GM12878 (cell line): ENCODE results near the gene LCMT1. TPM values are rescaled to one million over a fixed set of nuclear protein-coding genes. Genes with fewer than 3 reads are reported as not detected.

Source experiments
- ATAC-seq: fragments of 200-7000 bp; cut with Tn5 transposase; 3 replicates; pipeline ENCODE4 v1.9.1; 2020; ENCODE audit warnings: mild to moderate bottlenecking, moderate library complexity
- BruUV-seq: library from RNA; stranded (reverse); fragments of 400-500 nt; replicated peaks from 2 replicates; lab custom pipeline; 2021; lab: Mats Ljungman, UMichigan
- CTCF ChIA-PET: fragments of 300-600 bp; sonication (Branson Sonifier 250); formaldehyde crosslinking; extraction: SDS; loops from one replicate; lab custom pipeline; 2021; ENCODE audit warnings: inconsistent platforms; lab: Yijun Ruan, JAX
- POLR2A ChIA-PET: fragments of 350-600 bp; formaldehyde crosslinking; extraction: SDS; loops from one replicate; lab custom pipeline; 2021; ENCODE audit warnings: inconsistent platforms; lab: Charles Lee
- RAD21 ChIA-PET: fragments of 300-600 bp; sonication (Branson Sonifier 250); formaldehyde crosslinking; loops from one replicate; lab custom pipeline; 2023; ENCODE audit warnings: antibody characterized with exemption; ENCODE audit not compliant: unreplicated experiment; lab: Charles Lee
- SMC1A ChIA-PET: fragments of 300-600 bp; sonication (Branson Sonifier 250); formaldehyde crosslinking; loops from one replicate; lab custom pipeline; 2023; ENCODE audit not compliant: unreplicated experiment, uncharacterized antibody; lab: Charles Lee
- DNase-seq: peaks from one replicate; pipeline ENCODE4 v3.0.0-alpha.2; 2011; ENCODE audit warnings: low read depth, low spot score
- FAIRE-seq: peaks from 3 replicates; lab custom pipeline; 2011; peaks lifted over from hg19 to GRCh38; lab: Jason Lieb, UNC
- H2AFZ ChIP-seq: 2 replicates; pipeline ENCODE4 v1.6.0; 2011; ENCODE audit warnings: low read depth, low read length, control low read depth; ENCODE audit not compliant: control insufficient read depth
- H3K27ac ChIP-seq: 2 replicates; pipeline ENCODE4 v1.5.1; 2011; ENCODE audit warnings: control low read depth; ENCODE audit not compliant: control insufficient read depth, insufficient read depth
- H3K27me3 ChIP-seq, 2 experiments: replicated peaks in 1 of 2; 2 replicates each; pipeline versions ENCODE4 v1.6.0 to v1.6.1; 2011; ENCODE audit warnings: low read length in 1 of 2; ENCODE audit not compliant: control insufficient read depth in 2 of 2, insufficient read depth in 2 of 2
- H3K36me3 ChIP-seq, 2 experiments: 2 replicates each; pipeline ENCODE4 v1.5.1; 2011; ENCODE audit warnings: low read length in 1 of 2; ENCODE audit not compliant: control insufficient read depth in 2 of 2, insufficient read depth in 2 of 2
- H3K4me1 ChIP-seq: 2 replicates; pipeline ENCODE4 v1.6.1; 2011; ENCODE audit warnings: mild to moderate bottlenecking, low read length, moderate library complexity, mixed read lengths; ENCODE audit not compliant: control insufficient read depth, insufficient read depth
- H3K4me2 ChIP-seq: 2 replicates; pipeline ENCODE4 v1.6.0; 2011; ENCODE audit warnings: control low read depth; ENCODE audit not compliant: control insufficient read depth, insufficient read depth
- H3K4me3 ChIP-seq: fragments of 200-600 bp; sonication (generic); 2 replicates; pipeline ENCODE4 v1.5.1; 2016
- H3K79me2 ChIP-seq: 2 replicates; pipeline ENCODE4 v1.6.0; 2011; ENCODE audit warnings: low read length; ENCODE audit not compliant: control insufficient read depth, insufficient read depth
- H3K9ac ChIP-seq: 2 replicates; pipeline ENCODE4 v1.8.0; 2011; ENCODE audit warnings: low read length, control low read depth, mixed read lengths; ENCODE audit not compliant: control insufficient read depth, insufficient read depth
- H3K9me3 ChIP-seq: replicated peaks from 3 replicates; pipeline ENCODE4 v1.5.1; 2011; ENCODE audit warnings: mild to moderate bottlenecking, low read length; ENCODE audit not compliant: control insufficient read depth, insufficient read depth
- H4K20me1 ChIP-seq: 2 replicates; pipeline ENCODE4 v1.6.0; 2011; ENCODE audit not compliant: control insufficient read depth, insufficient read depth
- RAD51 ChIP-seq: fragments of 450-650 bp; IDR thresholded peaks from 2 replicates; pipeline ENCODE4 v1.6.1; 2016; ENCODE audit warnings: moderate library complexity, mild to moderate bottlenecking, inconsistent platforms
- SMARCA5 ChIP-seq: fragments of 450-650 bp; IDR thresholded peaks from 2 replicates; pipeline ENCODE4 v1.6.1; 2017; ENCODE audit warnings: mild to moderate bottlenecking
- SREBF2 ChIP-seq: IDR thresholded peaks from 2 replicates; pipeline ENCODE4 v1.6.1; 2012; ENCODE audit warnings: mild to moderate bottlenecking, low read length
- ZBED1 ChIP-seq: IDR thresholded peaks from 2 replicates; pipeline ENCODE4 v1.6.1; 2016; ENCODE audit warnings: borderline replicate concordance
- WGBS: methylation state at CpG from one replicate; pipeline ENCODE4 v1.1.6; 2016; ENCODE audit warnings: low lambda C conversion rate; ENCODE audit not compliant: insufficient replicate concordance, insufficient coverage; ENCODE audit errors: missing lambda C conversion rate; 5-methylcytosine and 5-hydroxymethylcytosine counted together
- in situ Hi-C: fragments of 300-500 bp; cut with MboI; formaldehyde crosslinking; loops from 9 replicates; pipeline ENCODE4 v1.14.3; 2018; ENCODE audit warnings: mixed read lengths
- intact Hi-C: fragments of 100-400 bp; cut with micrococcal nuclease; formaldehyde crosslinking; loops from one replicate; pipeline ENCODE4 v1.14.2; 2022; ENCODE audit not compliant: unreplicated experiment
- polyA plus RNA-seq, 11 experiments: library from polyadenylated mRNA; depleted of rRNA in 4 of 11; unstranded in 6 of 11; stranded (reverse) in 5 of 11; fragments of >200 nt; fragmentation: Nextera tagmentation in 4 of 11; fragmentation: Illumina TruSeq in 1 of 11; extraction: Ambion mirVana in 4 of 11; extraction: Trizol in 1 of 11; gene quantifications; 1 replicate in 1 of 11; 2 replicates in 10 of 11; pipeline versions ENCODE4 v1.2.1 to v1.2.3, GENCODE V29; 2011 to 2016; ENCODE audit warnings: inconsistent platforms in 2 of 11, missing spikeins in 2 of 11, low read depth in 1 of 11
- total RNA-seq, 4 experiments: library from RNA; depleted of rRNA in 3 of 4; stranded (reverse); fragments of >200 nt in 3 of 4; fragmentation: Illumina TruSeq in 1 of 4; extraction: Trizol in 1 of 4; gene quantifications; 2 replicates each; pipeline versions ENCODE4 v1.2.1 to v1.2.3, GENCODE V29; 2013 to 2021
- TF ChIP-seq, protein P1 (sequence below): IDR thresholded peaks from 2 replicates; pipeline ENCODE4 v1.6.1; 2012; ENCODE audit warnings: low read depth, low read length, improper control_type of control experiment
- TF ChIP-seq, protein P2 (sequence below): fragments of 450-650 bp; IDR thresholded peaks from 2 replicates; pipeline ENCODE4 v1.6.1; 2016; ENCODE audit warnings: mild to moderate bottlenecking, moderate library complexity, borderline replicate concordance
- TF ChIP-seq, protein P3 (sequence below): fragments of 450-650 bp; IDR thresholded peaks from 2 replicates; pipeline ENCODE4 v1.6.1; 2018; ENCODE audit warnings: mild to moderate bottlenecking, low read depth, moderate library complexity; ENCODE audit not compliant: partially characterized antibody
- TF ChIP-seq, protein P4 (sequence below): IDR thresholded peaks from 2 replicates; pipeline ENCODE4 v1.6.1; 2011; ENCODE audit warnings: borderline replicate concordance, low read depth, mild to moderate bottlenecking, moderate library complexity, mixed read lengths, low read length; ENCODE audit not compliant: insufficient read depth; ENCODE audit errors: extremely low read length

Gene LCMT1
- total and polyA plus RNA-seq, 10 of the 15 experiments (the other 5 are each of a cell fraction or from before 2014, with no cell fraction given) = 19.7 to 51.2 (median 32.6) TPM

DNA sequence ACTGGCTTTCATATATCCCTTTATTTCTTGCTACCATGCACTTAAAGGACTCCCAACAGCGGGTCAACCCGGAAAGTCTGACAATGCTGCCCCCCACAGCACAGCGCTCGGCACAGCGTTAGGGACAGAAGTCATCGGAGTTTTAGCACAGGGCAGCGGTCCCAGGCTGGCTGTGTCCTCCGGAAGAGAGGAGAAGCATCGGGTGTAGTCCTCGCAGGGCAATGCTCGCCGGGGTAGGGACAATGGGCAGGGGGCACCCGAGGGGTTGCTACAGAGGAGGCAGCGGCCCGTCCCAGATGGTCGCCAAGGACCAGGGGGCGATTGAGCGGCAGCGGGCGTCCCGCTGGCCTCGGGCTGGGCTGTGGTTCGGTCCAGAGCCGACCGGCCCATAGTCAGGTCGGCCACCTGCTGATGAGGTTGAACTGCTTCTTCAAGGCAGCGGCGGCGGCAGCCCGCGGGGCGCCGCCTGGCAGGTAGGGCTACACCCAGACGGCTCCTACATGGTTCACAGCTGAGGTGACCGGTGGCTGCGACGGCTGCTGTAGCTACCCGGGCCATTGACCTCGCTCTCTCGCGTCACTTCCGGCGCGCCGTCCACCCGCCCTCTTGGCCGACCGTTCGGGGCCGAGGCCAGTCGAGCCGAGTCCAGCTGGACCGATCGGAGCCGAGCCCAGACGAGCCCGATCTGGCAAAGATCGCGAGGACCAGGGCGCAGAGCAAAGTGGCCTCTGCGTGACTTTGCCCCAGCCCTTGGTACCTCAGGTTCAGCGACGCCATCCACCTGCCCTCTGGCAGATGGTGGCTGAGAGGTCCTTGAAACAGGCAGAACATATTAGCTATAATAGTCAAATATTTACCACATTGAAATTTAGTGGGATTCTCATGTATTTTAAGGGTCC, 4.7 kb upstream of the LCMT1 start (continued):
- TF ChIP-seq, protein P1, sequence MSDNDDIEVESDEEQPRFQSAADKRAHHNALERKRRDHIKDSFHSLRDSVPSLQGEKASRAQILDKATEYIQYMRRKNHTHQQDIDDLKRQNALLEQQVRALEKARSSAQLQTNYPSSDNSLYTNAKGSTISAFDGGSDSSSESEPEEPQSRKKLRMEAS = peak; percentile 62
- TF ChIP-seq SMARCA5 = no peak
- TF ChIP-seq, protein P2, sequence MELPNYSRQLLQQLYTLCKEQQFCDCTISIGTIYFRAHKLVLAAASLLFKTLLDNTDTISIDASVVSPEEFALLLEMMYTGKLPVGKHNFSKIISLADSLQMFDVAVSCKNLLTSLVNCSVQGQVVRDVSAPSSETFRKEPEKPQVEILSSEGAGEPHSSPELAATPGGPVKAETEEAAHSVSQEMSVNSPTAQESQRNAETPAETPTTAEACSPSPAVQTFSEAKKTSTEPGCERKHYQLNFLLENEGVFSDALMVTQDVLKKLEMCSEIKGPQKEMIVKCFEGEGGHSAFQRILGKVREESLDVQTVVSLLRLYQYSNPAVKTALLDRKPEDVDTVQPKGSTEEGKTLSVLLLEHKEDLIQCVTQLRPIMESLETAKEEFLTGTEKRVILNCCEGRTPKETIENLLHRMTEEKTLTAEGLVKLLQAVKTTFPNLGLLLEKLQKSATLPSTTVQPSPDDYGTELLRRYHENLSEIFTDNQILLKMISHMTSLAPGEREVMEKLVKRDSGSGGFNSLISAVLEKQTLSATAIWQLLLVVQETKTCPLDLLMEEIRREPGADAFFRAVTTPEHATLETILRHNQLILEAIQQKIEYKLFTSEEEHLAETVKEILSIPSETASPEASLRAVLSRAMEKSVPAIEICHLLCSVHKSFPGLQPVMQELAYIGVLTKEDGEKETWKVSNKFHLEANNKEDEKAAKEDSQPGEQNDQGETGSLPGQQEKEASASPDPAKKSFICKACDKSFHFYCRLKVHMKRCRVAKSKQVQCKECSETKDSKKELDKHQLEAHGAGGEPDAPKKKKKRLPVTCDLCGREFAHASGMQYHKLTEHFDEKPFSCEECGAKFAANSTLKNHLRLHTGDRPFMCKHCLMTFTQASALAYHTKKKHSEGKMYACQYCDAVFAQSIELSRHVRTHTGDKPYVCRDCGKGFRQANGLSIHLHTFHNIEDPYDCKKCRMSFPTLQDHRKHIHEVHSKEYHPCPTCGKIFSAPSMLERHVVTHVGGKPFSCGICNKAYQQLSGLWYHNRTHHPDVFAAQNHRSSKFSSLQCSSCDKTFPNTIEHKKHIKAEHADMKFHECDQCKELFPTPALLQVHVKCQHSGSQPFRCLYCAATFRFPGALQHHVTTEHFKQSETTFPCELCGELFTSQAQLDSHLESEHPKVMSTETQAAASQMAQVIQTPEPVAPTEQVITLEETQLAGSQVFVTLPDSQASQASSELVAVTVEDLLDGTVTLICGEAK = peak; percentile 86

DNA sequence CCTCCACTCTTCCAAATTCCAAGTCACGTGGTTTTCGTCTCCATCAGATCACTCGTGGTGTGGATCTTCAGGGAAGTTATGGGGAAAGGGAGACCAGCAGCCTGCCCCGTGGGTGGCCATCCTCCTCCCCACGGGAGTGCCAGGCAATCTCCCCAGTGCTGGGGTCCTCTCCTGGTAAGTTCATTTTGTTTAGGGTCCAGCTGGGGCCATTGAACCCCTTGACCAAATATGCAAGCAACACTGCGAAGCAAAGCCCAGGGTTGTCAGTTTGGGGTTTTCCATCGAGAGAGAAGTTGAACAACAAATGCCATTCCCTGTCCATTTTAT, 4.1 kb upstream of the LCMT1 start:
- H2AFZ ChIP-seq = peak overlapping the region; percentile 92
- SMC1A ChIA-PET = interaction anchor here (0.7 to 7.5 kb wide), 16 partner anchors 11 to 341 kb away, joined by 3 to 84 read pairs (median 4); partner anchors contain the start of gene ARHGAP17
- H4K20me1 ChIP-seq = no peaks in the 10 kb centered on the region
- no peak for DNase-seq
- H3K4me3 ChIP-seq = peak overlapping the region; percentile 72
- no peaks in the 10 kb centered on the region for H3K27me3 ChIP-seq
- RAD21 ChIA-PET = interaction anchor here (0.7 to 6.6 kb wide), 11 partner anchors 18 to 118 kb away, joined by 3 to 35 read pairs (median 4); partner anchors contain the start of gene ARHGAP17
- WGBS = 18% methylated on average over 7 of the region's 7 CpGs
- POLR2A ChIA-PET = interaction anchor here (0.9 to 1.4 kb wide), 6 partner anchors 14 to 92 kb away, joined by 3 to 11 read pairs (median 4); partner anchors contain the start of gene ARHGAP17
- intact Hi-C loops = loop anchor here (5.0 kb wide), 1 partner anchor 125 kb away; no protein-coding TSS in a partner anchor
- TF ChIP-seq ZBED1 (0 out of 2 replicates have a peak, but pooled peaks have one; percentile 11), RAD51 (peak; percentile 89), SREBF2 (0 out of 2 replicates have a peak, but pooled peaks have one; percentile 2)
- TF ChIP-seq, protein P3, sequence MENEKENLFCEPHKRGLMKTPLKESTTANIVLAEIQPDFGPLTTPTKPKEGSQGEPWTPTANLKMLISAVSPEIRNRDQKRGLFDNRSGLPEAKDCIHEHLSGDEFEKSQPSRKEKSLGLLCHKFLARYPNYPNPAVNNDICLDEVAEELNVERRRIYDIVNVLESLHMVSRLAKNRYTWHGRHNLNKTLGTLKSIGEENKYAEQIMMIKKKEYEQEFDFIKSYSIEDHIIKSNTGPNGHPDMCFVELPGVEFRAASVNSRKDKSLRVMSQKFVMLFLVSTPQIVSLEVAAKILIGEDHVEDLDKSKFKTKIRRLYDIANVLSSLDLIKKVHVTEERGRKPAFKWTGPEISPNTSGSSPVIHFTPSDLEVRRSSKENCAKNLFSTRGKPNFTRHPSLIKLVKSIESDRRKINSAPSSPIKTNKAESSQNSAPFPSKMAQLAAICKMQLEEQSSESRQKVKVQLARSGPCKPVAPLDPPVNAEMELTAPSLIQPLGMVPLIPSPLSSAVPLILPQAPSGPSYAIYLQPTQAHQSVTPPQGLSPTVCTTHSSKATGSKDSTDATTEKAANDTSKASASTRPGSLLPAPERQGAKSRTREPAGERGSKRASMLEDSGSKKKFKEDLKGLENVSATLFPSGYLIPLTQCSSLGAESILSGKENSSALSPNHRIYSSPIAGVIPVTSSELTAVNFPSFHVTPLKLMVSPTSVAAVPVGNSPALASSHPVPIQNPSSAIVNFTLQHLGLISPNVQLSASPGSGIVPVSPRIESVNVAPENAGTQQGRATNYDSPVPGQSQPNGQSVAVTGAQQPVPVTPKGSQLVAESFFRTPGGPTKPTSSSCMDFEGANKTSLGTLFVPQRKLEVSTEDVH = no peak
- TF ChIP-seq, protein P4, sequence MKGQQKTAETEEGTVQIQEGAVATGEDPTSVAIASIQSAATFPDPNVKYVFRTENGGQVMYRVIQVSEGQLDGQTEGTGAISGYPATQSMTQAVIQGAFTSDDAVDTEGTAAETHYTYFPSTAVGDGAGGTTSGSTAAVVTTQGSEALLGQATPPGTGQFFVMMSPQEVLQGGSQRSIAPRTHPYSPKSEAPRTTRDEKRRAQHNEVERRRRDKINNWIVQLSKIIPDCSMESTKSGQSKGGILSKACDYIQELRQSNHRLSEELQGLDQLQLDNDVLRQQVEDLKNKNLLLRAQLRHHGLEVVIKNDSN = peak; percentile 19
- TF ChIP-seq, all 136 proteins: peak for 4
- ATAC-seq (no peak), FAIRE-seq (no peak)
- peak overlapping the region; percentile 73 for H3K9ac ChIP-seq
- peak overlapping the region; percentile 95 for H3K4me2 ChIP-seq
- in situ Hi-C loops = no loop called here
- CTCF ChIA-PET = interaction anchor here (0.8 to 7.3 kb wide), 13 partner anchors 38 to 352 kb away, joined by 3 to 53 read pairs (median 4); partner anchors contain the start of gene ARHGAP17
- H3K27ac ChIP-seq = 0 out of 2 replicates have a peak overlapping the region, but pooled peaks have one; percentile 38
- H3K79me2 ChIP-seq = peaks cover 10% of the 10 kb centered on the region
- peaks cover 9% of the 10 kb centered on the region; the same call in 1 of the 2 replicates for H3K4me1 ChIP-seq
- H3K9me3 ChIP-seq = no peaks in the 10 kb centered on the region
- no TSS peak for BruUV-seq
- H3K36me3 ChIP-seq = no peaks in the 10 kb centered on the region; a peak in 1 of 4 replicates
